Activated B cell treated with CpG ODN at 0.5 μM for 24 hours (primary cell): ENCODE measurements around the gene RPS6KA2. TPM values are rescaled to one million over a fixed set of nuclear protein-coding genes. Genes with fewer than 3 reads are reported as not detected.

Experiments
- ATAC-seq: fragments of 200-7000 bp; cut with Tn5 transposase; one replicate; pipeline ENCODE4 v1.10.0; 2021; ENCODE audit warnings: low read depth, mild to moderate bottlenecking, moderate library complexity
- CTCF ChIA-PET: fragments of 350-600 bp; sonication (Branson Sonifier 250); formaldehyde crosslinking; loops from one replicate; lab custom pipeline; 2021; ENCODE audit warnings: antibody characterized with exemption; lab: Charles Lee
- POLR2A ChIA-PET: fragments of 350-600 bp; sonication (Branson Sonifier 250); formaldehyde crosslinking; loops from one replicate; lab custom pipeline; 2021; ENCODE audit warnings: antibody characterized with exemption; lab: Charles Lee
- DNase-seq: peaks from one replicate; pipeline ENCODE4 v3.0.0; 2022
- H3K27ac Mint-ChIP-seq: one replicate; pipeline ENCODE4 v1.8.0; 2020; ENCODE audit warnings: mixed read lengths
- H3K27me3 Mint-ChIP-seq: one replicate; pipeline ENCODE4 v1.8.0; 2021; ENCODE audit warnings: mixed read lengths
- H3K36me3 Mint-ChIP-seq: one replicate; pipeline ENCODE4 v1.8.0; 2021; ENCODE audit warnings: low read depth, mixed read lengths
- H3K4me1 Mint-ChIP-seq: one replicate; pipeline ENCODE4 v1.8.0; 2021; ENCODE audit warnings: mixed read lengths
- H3K4me3 Mint-ChIP-seq: one replicate; pipeline ENCODE4 v1.8.0; 2020; ENCODE audit warnings: mild to moderate bottlenecking, mixed read lengths
- H3K9me3 Mint-ChIP-seq: one replicate; pipeline ENCODE4 v1.8.0; 2020; ENCODE audit warnings: mixed read lengths
- intact Hi-C: fragments of 100-400 bp; cut with micrococcal nuclease; formaldehyde crosslinking; loops from one replicate; pipeline ENCODE4 v1.15.1; 2024
- total RNA-seq: library from RNA; stranded (reverse); gene quantifications from 2 replicates; pipeline ENCODE4 v1.2.3, GENCODE V29; 2022
- TF ChIP-seq, protein P1 (sequence below): fragments of 200-600 bp; IDR thresholded peaks from one replicate; pipeline ENCODE4 v1.8.0; 2022; ENCODE audit warnings: antibody characterized with exemption, mild to moderate bottlenecking

RPS6KA2 gene
- total RNA-seq, 1 donor from 2014 or later = 14.4 TPM

- TF ChIP-seq, protein P1, sequence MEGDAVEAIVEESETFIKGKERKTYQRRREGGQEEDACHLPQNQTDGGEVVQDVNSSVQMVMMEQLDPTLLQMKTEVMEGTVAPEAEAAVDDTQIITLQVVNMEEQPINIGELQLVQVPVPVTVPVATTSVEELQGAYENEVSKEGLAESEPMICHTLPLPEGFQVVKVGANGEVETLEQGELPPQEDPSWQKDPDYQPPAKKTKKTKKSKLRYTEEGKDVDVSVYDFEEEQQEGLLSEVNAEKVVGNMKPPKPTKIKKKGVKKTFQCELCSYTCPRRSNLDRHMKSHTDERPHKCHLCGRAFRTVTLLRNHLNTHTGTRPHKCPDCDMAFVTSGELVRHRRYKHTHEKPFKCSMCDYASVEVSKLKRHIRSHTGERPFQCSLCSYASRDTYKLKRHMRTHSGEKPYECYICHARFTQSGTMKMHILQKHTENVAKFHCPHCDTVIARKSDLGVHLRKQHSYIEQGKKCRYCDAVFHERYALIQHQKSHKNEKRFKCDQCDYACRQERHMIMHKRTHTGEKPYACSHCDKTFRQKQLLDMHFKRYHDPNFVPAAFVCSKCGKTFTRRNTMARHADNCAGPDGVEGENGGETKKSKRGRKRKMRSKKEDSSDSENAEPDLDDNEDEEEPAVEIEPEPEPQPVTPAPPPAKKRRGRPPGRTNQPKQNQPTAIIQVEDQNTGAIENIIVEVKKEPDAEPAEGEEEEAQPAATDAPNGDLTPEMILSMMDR = no peak
- Mint-ChIP-seq H3K4me3 (no peak overlapping the region), H3K36me3 (no peaks in the 10 kb centered on the region), H3K27ac (no peak overlapping the region), H3K27me3 (peaks cover 2% of the 10 kb centered on the region), H3K4me1 (peaks cover 5% of the 10 kb centered on the region), H3K9me3 (no peaks in the 10 kb centered on the region)
- no peak for DNase-seq
- ChIA-PET CTCF (no interaction called here), POLR2A (no interaction called here)
- ATAC-seq = no peak
- intact Hi-C loops = no loop called here
Observed at GRCh38 chr6:166595061-166595780, 31.8 kb downstream of the RPS6KA2 start.

GRCh38 chr6:166592821-166593220 is 34.2 kb downstream of the RPS6KA2 start:
- POLR2A ChIA-PET = no interaction called here
- no peaks in the 10 kb centered on the region for H3K36me3 Mint-ChIP-seq
- peaks cover 29% of the 10 kb centered on the region for H3K4me1 Mint-ChIP-seq
- peaks cover 2% of the 10 kb centered on the region for H3K27me3 Mint-ChIP-seq
- CTCF ChIA-PET = no interaction called here
- intact Hi-C loops = no loop called here
- no peak overlapping the region for H3K27ac Mint-ChIP-seq
- no peak for DNase-seq
- H3K4me3 Mint-ChIP-seq = no peak overlapping the region
- no peak for ATAC-seq
- TF ChIP-seq, protein P1 = no peak
- no peaks in the 10 kb centered on the region for H3K9me3 Mint-ChIP-seq

- Mint-ChIP-seq H3K4me3 (no peak overlapping the region), H3K27ac (no peak overlapping the region), H3K36me3 (no peaks in the 10 kb centered on the region), H3K4me1 (peaks cover 36% of the 10 kb centered on the region), H3K9me3 (no peaks in the 10 kb centered on the region), H3K27me3 (no peaks in the 10 kb centered on the region)
- TF ChIP-seq, protein P1 = no peak
- ChIA-PET POLR2A (no interaction called here), CTCF (no interaction called here)
- intact Hi-C loops = no loop called here
- DNase-seq = no peak
- ATAC-seq = no peak
Observed at GRCh38 chr6:166591961-166592520, 35.0 kb downstream of the RPS6KA2 start.

DNA sequence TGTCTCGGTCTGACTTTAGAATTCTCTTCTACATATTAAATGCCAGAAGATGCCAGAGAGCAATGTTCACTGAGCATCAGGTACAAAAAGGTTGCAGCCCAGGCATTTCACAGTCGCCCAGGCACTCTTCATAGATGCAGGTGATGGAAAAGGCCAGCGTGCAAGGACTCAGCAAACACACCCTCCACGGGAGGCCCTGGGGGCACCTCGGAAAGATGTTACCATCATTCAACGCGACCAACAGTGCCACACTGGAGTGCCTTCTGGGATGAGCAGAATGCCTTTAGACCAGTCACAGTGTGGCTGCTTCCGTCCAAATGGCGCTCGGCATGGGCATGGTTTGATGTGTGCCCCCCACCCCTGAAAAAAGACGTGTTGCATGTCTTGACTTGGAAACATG is 36.0 kb downstream of the RPS6KA2 start:
- CTCF ChIA-PET = no interaction called here
- no peak for DNase-seq
- H3K27ac Mint-ChIP-seq = no peak overlapping the region
- POLR2A ChIA-PET = no interaction called here
- no peak for ATAC-seq
- intact Hi-C loops = no loop called here
- no peaks in the 10 kb centered on the region for H3K9me3 Mint-ChIP-seq
- no peaks in the 10 kb centered on the region for H3K27me3 Mint-ChIP-seq
- TF ChIP-seq, protein P1 = no peak
- H3K36me3 Mint-ChIP-seq = no peaks in the 10 kb centered on the region
- H3K4me3 Mint-ChIP-seq = no peak overlapping the region
- peaks cover 42% of the 10 kb centered on the region for H3K4me1 Mint-ChIP-seq

DNA sequence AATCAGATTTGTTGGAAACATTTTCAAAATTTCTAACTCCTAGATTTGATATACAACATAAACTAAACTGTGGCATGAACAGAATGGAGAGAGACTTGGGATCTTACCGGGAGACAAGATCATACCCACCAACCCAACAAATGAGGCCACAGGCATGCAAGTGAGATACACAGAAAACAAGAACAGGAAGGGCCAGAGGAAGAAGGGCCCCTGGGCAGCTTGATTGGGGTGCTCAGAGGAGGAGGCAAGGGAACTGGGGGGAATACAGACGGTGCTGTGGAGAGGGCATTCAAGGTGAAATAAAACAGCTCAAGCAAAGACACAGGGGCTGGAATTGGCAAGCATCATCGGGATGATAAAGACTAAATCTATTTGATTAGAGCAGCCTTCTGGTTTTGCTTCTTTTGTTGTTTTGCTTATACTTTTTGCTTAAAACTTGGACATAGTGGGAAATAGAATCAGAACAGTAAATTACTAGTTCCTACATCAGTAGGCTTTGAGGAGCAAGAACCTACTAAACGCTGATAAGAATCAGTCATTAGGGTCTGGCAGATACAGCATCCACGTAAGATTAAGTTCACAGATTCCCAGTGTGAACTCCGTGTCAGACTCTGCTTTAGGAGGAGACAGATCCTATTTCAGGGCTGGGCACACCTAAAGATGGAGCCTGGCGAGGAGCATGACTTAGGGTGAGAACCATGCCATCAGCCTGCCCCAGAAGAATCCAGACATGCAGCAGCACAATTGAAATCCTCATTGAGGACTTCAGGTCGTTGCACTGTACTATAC is 37.1 kb downstream of the RPS6KA2 start:
- Mint-ChIP-seq H3K4me3 (peak overlapping the region; percentile 76), H3K36me3 (no peaks in the 10 kb centered on the region), H3K27me3 (no peaks in the 10 kb centered on the region), H3K4me1 (peaks cover 42% of the 10 kb centered on the region), H3K27ac (peak overlapping the region; percentile 87), H3K9me3 (no peaks in the 10 kb centered on the region)
- ChIA-PET CTCF (interaction anchor here (0.9 kb wide), 1 partner anchor 552 kb away, joined by 3 read pairs; no protein-coding TSS in a partner anchor), POLR2A (interaction anchor here (0.6 to 4.2 kb wide), 6 partner anchors 33 to 761 kb away, joined by 3 to 67 read pairs (median 4); partner anchors contain the start of gene RPS6KA2)
- ATAC-seq = no peak
- DNase-seq = no peak
- TF ChIP-seq, protein P1 = no peak
- intact Hi-C loops = loop anchor here (1.0 to 5.0 kb wide), 9 partner anchors 37 to 761 kb away; partner anchors contain the start of genes CEP43, MPC1, RPS6KA2 and SFT2D1
